Left colon (tissue), 2 donors: Measurements from ENCODE around the gene POLR2E. TPM values are rescaled to one million over a fixed set of nuclear protein-coding genes. Genes with fewer than 3 reads are reported as not detected.

ENCODE experiments used
- ATAC-seq: fragments of 200-7000 bp; cut with Tn5 transposase; one replicate; pipeline ENCODE4 v1.9.1; 2020; ENCODE audit warnings: mild to moderate bottlenecking, moderate library complexity
- DNase-seq, 2 donors: peaks; one replicate each; pipeline ENCODE4 v3.0.0-alpha.2; 2020
- intact Hi-C, 2 donors: fragments of 100-400 bp; cut with DNase I in 1 of 2; cut with micrococcal nuclease in 1 of 2; formaldehyde crosslinking; loops; one replicate each; pipeline versions ENCODE4 v1.11.2 to v1.14.0; 2022; cut with DNase I, micrococcal nuclease
- total RNA-seq, 2 donors: library from RNA; stranded (reverse); fragmentation: NEBNext Ultra II Directional; extraction: Animal tissue kit (Norgen Biotek cat#: 25700); gene quantifications; one replicate each; pipeline ENCODE4 v1.2.1, GENCODE V29; 2021
- donor health status: DM: no; HTN: no; CAD: no.
- donor health status: DM: yes; HTN: yes; CAD: no.

POLR2E gene
- total RNA-seq, 2 donors from 2014 or later, result 116 to 141 TPM

DNA sequence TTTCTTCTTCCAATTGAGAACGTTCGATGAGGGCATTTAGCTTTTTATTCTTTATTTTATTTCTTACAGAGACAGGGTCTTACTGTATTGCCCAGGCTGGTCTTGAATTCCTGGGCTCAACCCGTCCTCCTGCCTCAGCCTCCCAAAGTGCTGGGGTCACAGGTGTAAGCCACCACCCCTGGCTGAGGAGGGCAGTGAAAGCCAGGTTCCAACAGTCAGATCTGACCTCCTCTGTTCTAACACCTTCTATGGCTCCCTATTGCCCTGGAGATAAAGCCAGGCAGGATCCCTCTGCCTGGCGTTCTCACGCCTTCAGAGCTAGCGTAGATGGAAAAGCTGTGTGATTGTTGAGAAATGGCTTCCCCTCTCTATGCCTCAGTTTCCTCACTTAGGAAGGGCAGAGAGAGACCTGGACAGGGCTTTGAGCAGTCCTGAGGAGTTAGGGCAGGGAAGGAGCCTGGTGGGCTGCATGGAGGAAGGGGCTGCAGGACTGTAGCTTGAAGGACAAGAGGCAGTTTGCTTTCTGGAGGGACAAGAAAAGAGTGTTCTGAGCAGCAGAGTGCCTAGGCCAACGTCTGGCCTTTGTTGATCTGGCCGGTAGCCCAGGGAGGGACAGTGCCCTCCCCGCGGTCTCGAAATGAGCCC lies 22.7 kb downstream of the POLR2E start:
- DNase-seq (no peak), ATAC-seq (no peak)
- intact Hi-C loops, result no loop called here

DNA sequence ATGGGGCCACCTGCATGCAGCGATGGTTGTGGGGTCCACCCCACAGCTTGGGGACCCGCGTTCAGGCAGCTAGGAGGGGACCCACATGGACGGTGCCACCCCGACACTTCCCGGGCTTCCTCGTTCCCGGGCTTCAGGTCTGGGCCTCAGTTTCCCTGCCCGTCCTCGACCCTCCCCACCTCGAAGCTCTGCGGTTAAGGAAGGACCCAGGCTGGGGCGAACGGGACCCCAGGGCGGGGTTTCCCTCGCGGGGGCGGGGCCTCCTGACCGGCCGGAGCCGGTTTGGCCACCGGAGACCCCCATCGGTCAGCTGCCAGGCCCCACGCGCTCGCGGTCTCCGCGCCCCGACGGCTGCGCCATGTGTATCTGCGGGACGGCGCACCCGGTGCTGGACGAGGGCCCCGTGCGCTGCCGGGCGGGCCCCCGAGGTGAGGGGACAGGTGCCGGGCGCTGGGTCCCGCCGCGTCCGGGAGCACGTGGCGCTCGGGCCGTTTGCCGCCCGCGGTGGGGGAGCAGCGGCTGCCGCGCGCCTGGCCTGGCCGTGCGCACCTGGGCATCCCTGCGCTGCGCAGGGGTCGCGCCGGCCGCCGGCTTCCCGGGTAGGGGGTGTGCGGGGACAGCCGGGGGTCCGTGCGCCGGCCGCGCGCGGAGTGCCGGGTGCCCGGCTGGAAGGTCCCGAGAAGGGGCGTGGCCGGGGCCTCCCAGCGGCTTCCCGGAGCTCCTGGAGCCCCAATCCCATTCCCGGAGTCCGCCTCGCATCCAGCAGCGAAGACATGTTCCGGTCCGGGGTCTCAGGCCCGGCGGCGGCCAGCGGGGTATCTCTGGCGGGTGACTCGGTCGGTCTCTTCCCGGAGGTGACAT lies 24.0 kb downstream of the POLR2E start:
- ATAC-seq, result no peak
- DNase-seq, result no peak
- intact Hi-C loops, result no loop called here

DNA sequence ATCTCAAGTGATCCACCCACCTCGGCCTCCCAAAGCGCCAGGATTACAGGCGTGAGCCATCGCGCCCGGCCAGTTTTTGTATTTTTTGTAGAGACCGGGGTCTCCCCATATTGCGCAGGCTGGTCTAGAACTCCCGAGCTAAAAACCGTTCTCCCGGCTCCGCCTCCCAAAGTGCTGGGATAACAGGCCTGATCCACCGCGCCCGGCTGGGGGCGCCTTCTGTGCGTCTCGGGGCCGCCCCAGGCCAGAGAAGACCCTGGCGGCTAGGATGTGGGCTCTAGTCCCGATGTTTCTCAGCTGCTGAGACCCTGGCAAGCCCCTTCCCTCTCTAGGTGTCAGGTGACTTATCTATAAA lies 24.6 kb downstream of the POLR2E start:
- intact Hi-C loops, result no loop called here
- no peak for ATAC-seq
- no peak for DNase-seq

DNA sequence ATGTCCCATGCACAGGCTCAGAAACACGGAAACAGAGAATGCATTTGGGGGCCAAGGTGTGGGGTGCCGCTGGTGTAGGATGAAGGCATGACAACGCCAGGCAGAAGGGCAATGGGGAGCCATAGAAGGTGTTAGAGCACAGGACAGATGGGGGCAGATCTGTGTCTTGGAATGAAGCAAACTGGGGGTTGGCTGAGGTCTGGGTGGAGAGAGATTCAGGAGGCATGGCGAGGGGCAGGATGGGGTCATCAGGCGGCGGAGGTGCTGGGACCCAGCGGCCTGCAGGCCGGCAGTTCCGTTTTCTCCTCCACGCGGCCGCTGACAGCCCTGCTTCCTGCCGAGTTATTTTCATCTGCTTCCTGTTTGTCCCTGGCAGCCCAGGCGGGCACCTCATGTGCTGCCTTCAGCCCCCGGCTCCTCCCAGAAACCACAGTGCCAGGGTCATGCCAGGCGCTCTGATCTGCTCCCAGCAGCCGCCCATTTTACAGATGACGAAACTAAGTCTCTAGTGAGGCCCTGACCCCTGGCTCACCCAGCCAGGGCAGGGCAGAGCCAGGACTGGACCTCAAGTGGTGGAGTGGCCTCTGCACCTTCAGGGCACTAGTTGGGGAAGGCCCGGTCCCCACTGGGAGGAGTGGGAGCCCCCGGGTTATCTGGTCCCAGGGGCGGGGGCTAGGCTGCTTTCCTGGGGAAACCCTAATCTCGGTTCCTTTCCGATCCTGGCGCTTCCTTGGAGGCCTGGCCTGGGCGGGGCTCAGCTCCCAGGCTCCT lies 26.0 kb downstream of the POLR2E start:
- ATAC-seq (peak; percentile 46), DNase-seq (peak; percentile 77 to 81)
- intact Hi-C loops, result no loop called here

DNA sequence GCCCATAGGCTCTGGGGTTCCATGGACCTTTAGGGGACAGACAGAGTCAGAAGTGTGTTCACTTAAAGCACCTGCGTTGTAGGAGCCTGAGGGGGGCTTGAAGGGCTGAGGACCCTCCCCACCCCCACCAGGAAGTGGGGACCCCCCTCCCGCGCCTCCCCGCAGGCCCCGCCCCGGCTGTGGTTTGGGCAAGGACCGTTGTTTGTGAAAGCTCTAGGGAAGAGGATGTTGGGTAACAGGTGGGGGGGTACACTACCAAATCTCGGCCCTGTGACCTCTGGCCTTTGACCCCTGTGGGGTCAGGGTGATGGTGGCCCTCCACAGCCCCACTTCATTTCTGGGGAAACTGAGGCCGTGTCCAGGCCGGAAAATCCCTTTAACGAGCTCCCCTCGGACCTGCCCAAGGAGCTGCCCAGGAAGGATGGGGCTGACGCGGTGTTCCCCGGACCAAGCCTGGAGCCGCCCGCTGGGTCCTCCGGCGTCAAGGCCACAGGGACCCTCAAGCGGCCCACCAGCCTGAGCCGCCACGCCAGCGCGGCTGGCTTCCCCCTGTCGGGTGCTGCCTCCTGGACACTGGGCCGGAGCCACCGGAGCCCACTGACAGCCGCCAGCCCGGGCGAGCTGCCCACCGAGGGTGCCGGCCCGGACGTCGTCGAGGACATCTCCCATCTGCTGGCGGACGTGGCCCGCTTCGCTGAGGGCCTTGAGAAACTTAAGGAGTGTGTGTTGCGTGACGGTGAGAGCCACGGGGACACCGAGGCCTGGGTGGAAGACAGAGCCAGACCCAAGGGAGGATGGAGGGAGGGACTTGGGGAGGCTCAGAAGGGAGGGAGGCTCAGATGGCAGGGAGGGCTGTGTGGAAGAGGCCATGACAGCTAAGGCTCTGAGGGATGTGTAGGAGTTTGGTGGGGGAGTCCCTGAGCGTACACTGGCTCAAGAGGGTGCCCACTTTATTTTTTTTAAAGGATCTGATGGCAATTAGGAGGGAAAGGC lies 26.9 kb downstream of the POLR2E start:
- peak; percentile 59 to 70 for DNase-seq
- ATAC-seq, result no peak
- intact Hi-C loops, result no loop called here

DNA sequence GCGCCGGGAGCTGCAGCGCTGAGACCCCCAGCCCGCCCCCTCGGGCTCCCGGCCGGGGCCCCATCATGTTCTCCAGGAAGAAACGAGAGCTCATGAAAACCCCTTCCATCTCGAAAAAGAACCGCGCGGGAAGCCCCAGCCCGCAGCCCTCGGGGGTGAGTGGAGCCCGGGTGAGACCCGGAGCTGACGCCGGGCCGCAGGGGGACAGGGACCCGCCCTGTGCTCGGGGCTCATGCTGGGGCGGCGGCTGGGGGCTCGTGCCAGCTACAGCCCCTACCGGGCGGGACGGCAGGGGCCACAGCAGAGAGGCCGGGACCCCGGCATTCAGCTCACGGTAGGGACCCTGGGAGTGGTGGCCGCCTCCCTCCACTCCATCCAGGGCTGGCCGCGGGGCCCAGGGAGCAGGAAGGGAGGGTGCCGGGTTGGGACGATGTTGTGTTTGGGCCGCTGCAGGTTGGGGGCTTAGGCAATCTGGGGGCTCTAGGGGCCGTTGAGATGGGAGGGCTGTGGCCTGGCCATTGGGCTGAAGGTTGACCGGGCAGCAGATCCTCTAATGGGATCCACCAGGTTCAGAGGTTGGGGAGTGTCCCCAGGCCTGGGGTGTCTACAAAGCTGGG lies 27.7 kb downstream of the POLR2E start:
- intact Hi-C loops, result no loop called here
- DNase-seq (peak in 1 of 2 donors; percentile 33), ATAC-seq (no peak)

DNA sequence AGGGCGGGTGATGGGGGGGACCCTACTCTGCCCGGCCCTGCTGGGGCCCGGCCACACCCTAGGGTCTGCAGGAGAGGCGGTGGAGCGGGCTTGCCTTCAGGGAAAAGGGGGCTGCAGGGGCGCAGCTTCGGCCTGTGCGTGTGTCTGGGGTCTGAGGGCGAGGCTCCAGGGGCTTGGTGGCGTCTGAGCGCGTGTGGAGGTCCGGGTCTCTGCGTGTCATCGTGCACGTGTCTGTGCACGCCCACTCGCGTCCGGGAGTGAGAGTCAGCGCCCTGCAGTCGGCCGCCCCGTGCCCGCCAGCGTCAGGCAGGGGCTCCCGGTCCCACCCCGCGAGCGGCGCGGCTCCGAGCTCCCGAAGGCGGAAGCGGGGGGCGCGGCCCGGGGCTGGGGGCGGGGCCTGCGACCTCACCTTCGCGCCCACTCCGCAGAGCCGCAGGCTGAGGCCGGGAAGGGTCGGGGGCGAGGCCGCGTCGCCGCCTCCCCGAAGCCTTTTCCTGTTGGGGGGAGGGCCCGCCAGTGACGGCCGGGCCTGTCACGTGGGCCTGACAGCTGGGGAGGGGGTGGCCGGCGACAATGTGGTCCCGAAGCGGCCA lies 28.3 kb downstream of the POLR2E start, which contains the start of gene ARHGAP45:
Gene ARHGAP45, plus strand, starts transcription at position 420 of the 593 bp plus-strand sequence. CDS start 239 bp downstream, outside the sequence.
- DNase-seq (peak; percentile 50 to 76), ATAC-seq (peak; percentile 8)
- intact Hi-C loops, result no loop called here

DNA sequence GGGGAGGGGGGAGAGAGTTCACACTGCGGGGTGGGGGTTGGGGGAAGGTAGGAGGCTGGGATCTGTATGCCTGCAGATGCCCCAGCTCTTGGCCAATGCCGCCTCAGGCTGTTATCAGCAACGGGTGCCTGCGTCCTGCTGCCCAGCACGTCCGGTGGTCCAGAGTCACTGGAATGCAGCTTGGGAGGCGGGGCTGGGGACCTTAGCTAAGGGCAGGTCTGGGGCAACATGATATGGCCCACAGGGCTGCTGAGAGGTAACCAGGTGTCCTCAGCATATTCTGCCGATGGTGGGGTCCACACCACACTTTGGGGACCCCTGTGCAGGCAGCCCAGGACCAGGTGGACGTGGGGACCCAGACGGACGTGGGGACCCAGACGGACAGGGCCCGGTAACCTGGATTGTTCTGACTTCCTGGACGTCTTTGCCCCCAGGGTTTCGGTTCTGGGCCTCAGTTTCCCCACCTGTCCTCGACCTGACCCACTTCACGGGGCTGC lies 28.9 kb downstream of the POLR2E start:
- DNase-seq (peak; percentile 34 to 40), ATAC-seq (peak; percentile 6)
- intact Hi-C loops, result no loop called here

DNA sequence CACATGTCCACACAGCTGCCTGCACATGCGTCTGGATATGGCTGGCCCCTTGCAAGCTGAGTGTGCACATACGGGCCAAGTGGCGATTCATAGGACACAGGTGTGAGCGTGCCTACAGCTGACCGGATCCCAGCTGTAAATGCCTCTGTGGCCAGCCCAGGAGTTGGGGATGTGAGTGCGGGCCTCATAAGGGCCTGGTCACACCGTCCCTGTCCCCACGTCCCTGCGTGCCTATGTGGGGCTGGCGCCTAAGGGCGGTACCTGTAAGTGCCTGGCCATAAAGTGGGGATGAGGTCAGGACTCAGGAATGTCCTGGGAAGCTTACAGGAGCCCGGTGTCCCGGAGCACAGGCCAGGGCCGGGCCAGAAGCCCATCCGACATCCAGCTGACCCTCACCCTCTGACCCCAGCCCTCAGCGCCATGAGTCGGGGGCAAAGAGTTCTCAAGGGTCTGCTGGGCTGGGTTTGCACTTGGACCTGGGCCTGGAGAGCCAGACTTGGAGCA lies 29.5 kb downstream of the POLR2E start:
- ATAC-seq, result peak; percentile 76
- intact Hi-C loops, result no loop called here
- DNase-seq, result peak; percentile 71 to 85

DNA sequence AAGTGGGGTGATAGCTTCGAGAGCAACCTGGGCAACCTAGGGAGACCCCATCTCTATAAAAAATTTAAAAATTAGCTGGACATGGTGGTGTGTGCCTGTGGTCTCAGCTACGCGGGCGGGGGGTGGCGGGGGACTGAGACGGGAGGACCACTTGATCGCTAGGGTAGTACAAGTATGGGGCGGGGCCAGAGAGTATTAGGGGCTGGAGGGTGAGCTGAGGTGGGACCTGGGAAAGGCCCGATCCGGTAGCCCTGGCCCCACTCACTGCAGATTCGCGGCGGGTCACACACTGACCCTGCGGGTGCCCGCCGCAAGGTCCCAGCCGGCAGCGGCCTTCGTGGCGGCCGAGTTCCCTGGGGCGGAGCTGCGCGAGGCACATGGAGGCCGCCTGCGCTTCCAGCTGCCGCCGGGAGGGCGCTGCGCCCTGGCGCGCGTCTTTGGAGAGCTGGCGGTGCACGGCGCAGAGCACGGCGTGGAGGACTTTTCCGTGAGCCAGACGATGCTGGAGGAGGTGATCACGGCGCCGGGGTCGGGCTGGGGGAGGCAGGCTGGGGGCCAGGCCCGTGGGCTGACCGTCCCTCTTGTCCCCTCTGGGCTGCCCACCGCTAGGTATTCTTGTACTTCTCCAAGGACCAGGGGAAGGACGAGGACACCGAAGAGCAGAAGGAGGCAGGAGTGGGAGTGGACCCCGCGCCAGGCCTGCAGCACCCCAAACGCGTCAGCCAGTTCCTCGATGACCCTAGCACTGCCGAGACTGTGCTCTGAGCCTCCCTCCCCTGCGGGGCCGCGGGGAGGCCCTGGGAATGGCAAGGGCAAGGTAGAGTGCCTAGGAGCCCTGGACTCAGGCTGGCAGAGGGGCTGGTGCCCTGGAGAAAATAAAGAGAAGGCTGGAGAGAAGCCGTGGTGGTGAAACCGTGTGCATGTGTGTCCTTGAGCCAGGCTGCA lies 30.2 kb downstream of the POLR2E start:
- ATAC-seq, result peak; percentile 66
- peak in 1 of 2 donors; percentile 78 for DNase-seq
- intact Hi-C loops, result no loop called here

DNA sequence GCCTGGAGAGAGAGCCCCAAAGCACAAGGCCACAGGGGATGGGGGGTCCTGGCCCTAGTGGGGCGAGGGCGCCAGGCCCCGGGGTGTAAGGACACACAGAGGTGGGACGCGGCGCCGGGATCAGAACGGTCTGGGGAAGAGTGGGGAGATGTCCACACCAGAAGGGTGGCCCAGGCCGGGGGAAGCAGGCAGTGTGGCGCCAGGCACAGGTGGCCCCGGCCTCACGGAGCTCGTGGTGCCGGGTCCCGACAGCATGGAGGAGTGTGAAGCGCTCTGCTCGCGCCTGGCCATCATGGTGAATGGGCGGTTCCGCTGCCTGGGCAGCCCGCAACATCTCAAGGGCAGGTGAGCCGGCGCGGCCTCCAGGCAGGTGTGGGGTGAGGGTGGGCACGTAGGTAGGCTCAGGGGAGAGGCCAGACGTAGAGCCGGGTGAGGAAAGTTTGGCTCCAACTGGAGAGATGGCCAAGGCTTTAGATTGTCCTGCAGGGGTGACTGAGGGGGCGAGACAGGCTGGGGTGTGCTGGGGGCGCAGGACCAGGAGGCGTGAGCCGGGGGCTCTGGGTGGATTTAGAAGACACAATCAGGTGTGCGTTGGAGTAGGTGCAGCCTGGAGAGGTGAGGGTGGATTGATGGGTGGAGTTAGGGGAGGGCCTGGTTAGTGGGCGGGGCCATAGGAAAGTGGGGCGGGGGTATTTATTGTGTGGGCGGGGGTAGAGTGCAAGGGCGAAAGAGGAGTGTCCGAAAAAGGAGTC lies 31.1 kb downstream of the POLR2E start:
- peak; percentile 38 to 41 for DNase-seq
- intact Hi-C loops, result no loop called here
- peak; percentile 33 for ATAC-seq

DNA sequence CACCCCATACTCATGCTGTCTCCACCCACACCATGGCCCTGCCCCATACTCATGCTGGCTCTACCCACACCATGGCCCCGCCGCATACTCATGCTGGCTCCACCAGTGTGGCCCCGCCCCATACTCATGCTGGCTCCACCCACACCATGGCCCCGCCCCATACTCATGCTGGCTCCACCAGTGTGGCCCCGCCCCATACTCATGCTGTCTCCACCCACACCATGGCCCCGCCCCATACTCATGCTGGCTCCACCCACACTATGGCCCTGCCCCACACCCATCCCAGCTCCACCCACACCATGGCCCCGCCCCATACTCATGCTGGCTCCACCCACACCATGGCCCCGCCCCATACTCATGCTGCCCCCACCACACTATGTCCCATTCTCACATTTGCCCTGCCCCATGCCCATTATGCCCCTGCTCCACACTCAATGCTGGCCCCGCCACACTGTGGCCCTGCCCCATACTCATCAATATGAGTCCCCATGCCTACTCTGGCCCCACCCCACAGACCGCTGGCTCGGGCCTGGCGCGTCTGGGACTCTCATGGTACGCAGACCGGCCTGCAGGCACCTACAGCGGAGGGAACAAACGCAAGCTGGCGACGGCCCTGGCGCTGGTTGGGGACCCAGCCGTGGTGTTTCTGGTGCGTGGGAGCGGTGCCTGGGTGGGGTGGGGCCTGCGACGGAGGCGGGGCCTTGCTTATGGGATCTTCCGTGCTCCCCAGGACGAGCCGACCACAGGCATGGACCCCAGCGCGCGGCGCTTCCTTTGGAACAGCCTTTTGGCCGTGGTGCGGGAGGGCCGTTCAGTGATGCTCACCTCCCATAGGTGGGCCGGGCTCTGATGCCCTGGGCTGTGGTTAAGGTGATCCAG lies 31.9 kb downstream of the POLR2E start:
- ATAC-seq (no peak), DNase-seq (peak; percentile 38 to 45)
- intact Hi-C loops, result no loop called here

DNA sequence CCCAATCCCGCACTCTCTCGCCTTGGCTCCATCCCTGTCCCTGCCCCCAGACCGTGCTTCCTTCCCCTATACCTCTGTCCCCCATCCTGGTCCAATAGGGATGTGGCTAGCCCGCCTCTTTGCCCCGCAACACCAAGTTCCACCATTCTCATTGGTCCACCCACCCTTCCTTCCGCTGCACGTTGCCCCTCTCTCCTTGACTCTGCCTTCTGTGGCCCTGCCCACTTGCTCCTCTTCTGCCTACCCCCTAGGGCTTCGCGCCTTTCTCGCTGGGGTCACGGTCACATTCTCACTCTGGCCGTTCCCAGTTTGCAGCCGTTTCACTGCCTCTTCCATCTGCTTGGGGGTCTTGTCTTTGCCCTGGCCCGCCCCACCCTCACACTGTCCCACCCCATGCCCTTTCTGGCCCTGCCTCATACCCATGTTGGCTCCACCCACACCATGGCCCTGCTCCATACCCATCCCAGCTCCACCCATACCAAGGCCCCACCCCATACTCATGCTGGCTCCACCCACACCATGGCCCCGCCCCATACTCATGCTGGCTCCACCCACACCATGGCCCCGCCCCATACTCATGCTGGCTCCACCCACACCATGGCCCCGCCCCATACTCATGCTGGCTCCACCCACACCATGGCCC lies 32.7 kb downstream of the POLR2E start:
- ATAC-seq, result no peak
- intact Hi-C loops, result no loop called here
- DNase-seq, result peak in 1 of 2 donors; percentile 25

DNA sequence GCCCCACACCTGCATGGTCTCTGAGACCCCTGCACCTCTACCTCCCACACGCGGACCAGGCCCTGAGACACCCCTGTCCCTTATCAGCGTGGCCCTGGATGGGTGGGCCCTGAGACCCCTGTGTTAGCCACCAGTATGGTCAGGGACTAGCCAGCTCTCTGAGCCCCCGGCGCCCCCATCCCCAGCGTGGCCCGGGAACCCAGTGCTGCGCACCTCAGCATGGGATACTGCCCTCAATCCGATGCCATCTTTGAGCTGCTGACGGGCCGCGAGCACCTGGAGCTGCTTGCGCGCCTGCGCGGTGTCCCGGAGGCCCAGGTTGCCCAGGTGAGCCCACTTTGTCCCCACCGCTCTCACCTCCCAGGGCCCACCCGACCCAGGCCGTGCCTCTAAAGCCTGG lies 33.2 kb downstream of the POLR2E start:
- no peak for ATAC-seq
- no peak for DNase-seq
- intact Hi-C loops, result no loop called here
